NOMO-1 (cell line): Measurements from ENCODE around the gene OR2L3.
"Not testable (repeated sequence)": the region's sequence is repeated elsewhere in the genome, so short reads cannot be mapped to it uniquely, and the experiment has no call there.

Source experiments
- DNase-seq, 2 experiments: peaks; one replicate each; lab custom pipeline; 2025; ENCODE audit not compliant: unreplicated experiment in 2 of 2; lab: John Stamatoyannopoulos, UW

Gene OR2L3, protein sequence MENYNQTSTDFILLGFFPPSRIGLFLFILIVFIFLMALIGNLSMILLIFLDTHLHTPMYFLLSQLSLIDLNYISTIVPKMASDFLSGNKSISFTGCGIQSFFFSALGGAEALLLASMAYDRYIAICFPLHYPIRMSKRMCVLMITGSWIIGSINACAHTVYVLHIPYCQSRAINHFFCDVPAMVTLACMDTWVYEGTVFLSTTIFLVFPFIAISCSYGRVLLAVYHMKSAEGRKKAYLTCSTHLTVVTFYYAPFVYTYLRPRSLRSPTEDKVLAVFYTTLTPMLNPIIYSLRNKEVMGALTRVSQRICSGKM

DNA sequence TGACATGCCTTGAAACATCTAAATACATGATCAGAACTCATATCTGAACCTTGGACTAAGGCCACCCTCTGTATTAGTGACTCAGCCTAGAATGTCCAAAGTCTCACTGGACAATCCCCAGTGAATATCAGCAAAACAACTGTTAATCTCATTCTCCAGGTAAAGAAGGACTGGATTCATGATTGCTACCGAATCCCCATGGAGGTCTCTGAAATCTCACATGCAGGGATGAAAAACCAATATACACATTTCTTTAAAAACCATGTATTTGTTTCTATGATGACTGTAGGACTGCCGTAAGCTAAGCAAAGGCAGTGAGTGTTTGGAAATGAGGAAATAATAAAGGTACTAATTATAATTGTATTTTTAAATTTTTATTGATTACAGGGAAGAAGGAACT is at the start of gene OR2L3:
Gene OR2L3, plus strand, starts transcription at position 301 of the 400 bp plus-strand sequence. CDS start 13,846 bp downstream, outside the sequence.
- no peak for DNase-seq

DNA sequence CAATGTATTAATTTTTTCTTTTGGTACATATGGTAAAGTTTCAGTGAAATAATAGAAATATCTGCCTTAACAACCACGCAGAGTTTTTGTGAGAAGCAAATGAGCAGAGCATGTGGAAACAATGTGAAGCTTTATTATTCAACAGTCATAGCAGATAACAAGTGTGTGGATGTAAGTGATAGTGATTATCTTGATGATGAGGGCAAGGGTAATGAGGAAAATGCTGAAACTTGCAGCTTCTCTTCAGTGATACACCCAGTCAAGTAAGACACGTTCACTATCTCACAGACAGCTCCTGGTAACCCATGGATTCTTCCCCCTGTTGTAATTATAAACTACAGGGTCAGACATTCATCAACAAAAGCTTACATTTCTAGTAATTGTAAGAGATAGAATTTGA is 47.8 kb upstream of the OR2L3 start:
- DNase-seq: no peak

DNA sequence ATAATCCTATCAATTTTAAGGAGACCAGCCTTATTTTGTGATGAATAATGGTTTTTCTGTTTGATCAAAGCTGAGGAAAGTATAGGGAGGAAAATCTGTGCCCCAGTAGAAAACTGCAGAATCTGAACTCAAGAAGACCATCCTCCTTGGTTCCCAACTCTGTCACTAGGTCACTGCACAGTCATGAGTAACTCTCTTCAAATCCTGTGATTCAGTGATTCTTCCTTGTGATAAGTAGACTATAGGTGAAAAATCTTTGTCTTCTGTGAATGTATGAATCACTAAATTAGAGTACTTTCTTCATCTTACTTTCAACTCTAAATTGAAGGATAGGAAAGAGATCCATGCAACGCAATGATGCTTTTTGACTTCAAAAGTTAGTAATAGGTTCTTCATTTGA is 46.5 kb upstream of the OR2L3 start:
- no peak for DNase-seq

DNA sequence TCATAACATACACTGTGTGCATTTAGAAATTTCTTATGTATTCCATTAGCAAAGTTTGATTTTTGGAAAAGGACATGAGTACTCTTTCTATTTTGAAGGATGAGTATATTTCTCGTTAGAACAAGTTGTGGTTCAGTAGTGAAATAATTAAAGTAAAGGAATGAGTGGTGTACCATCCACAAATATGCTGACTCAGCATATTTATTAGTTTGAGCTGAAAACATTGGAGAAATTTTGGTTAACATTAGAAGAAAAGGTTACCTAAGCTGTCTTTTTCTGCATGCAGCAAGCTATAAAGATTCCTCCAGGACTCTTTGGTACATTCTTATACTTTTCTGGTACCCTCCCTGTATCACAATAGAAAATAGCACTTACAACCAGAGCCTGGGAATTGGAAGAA is 38.9 kb upstream of the OR2L3 start:
- DNase-seq: no peak

DNA sequence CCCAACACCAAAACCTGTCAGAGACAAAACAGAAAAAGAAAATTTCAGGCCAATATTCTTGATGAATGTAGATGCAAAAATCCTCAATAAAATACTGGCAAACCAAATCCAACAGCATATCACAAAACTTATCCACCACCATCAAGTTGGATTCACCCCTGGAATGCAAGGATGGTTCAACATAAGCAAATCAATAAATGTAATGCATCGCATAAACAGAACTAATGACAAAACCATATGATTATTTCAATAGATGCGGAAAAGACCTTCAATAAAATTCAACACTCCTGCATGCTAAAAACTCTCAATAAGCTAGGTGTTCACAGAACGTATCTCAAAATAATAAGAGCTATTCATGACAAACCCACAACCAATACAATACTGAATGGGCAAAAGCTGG is 37.0 kb upstream of the OR2L3 start:
- DNase-seq: no peak

DNA sequence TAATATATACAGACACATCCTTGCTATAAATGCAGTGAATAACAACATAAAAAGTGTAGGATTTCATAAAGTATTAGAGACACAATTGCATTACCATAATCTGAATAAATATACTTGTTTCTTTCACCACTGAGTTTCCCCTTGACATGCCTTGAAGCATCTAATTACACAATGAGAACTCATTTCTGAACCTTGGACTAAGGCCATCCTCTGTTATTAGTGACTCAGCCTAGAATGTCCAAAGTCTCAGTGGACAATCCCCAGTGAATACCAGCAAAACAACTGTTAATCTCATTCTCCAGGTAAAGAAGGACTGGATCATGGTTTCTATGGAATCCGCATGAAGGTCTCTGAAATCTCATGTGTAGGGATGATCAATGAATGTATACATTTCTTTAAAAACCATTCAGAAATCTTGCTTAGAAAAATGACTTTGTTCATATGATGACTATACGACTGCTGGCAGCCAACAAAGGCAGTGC is 33.4 kb upstream of the OR2L3 start, which contains the start of gene OR2L5:
Gene OR2L5, plus strand, starts transcription at position 432 of the 482 bp plus-strand sequence. CDS start 8,288 bp downstream, outside the sequence.
- no peak for DNase-seq

DNA sequence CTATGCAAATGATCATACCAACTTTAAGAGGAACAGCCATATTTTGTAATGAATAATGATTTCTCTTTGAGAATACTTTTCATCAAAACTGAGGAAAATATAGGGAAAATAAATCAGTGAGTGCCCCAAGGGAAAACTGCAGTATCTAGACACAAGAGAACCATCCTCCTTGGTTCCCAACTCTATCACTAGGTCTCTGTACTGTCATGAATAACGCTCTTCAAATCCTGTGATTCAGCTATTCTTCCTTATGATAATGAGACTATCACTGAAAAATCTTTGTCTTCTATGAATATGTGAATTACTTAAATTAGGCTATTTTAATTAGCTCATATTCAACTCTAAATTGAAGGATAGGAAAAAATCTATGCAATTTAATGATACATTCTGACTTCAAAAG is 30.8 kb upstream of the OR2L3 start:
- no peak for DNase-seq

DNA sequence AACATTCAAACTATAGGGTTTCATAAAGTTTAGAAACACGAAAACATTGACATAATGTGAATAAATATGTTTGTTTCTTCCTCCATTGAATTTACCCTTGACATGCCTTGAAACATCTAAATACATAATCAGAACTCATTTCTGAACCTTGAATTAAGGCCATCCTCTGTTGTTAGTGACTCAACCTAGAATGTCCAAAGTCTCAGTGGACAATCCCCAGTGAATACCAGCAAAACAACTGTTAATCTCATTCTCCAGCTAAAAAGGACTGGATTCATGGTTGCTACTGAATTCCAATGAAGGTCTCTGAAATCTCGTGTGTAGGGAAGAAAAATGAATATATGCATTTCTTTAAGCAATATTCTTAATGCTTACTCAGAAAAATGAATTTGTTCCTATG is 16.9 kb upstream of the OR2L3 start, which contains the start of gene OR2L2:
Gene OR2L2, plus strand, starts transcription at position 301 of the 400 bp plus-strand sequence. CDS start 8,198 bp downstream, outside the sequence.
- no peak for DNase-seq

DNA sequence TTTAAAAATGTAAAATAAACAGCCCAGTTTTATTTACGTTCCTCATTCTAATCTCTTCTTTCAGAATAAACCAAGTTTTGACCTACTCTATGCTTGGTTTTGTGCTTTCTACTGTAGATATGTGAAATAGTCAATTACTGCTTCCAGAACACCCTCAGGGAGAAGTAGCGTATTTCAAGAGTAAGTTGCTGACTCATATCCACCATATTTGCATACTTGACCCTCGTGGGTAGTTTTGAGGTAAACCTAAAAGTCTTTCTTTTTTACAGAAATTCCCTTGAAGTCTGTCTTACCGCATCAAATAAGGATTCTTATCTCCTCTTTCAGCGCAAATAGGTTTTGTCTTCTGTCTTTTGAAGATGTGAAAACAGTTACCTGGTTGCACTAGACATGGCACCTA is 1.4 kb upstream of the OR2L3 start:
- no peak for DNase-seq

DNA sequence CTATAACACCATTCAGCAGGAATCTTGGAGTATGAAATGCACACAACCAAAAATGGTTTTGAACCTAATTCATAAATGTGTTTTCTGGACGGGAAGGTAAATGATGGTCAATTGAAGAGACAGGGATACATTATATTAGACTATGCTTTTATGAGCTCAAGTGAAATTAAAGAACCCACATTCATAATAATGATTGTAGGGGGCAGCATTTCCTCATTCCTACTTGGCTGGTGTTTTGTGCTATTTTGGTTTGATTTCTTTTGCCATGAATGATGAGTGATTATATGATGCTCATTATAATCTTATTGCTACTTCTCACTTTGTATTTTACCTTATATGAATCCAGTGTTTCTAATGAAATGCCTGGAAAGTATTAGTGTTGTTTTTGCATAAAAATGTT is 372 bp downstream of the OR2L3 start:
- DNase-seq: no peak

DNA sequence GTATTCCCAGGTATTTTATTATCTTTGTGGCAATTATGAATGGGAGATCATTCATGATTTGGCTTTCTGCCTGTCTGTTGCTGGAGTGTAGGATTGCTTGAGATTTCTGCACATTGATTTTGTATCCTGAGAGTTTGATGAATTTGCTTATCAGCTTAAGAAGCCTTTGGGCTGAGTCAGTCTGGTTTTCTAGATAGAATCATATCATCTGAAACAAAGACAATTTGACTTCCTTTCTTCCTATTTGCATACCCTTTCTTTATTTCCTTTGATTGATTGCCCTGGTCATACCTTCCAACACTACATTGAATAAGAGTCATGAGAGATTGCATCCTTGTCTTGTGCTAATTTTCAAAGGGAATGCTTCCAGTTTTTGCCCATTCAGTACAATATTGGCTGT is 8.0 kb downstream of the OR2L3 start:
- no peak for DNase-seq

DNA sequence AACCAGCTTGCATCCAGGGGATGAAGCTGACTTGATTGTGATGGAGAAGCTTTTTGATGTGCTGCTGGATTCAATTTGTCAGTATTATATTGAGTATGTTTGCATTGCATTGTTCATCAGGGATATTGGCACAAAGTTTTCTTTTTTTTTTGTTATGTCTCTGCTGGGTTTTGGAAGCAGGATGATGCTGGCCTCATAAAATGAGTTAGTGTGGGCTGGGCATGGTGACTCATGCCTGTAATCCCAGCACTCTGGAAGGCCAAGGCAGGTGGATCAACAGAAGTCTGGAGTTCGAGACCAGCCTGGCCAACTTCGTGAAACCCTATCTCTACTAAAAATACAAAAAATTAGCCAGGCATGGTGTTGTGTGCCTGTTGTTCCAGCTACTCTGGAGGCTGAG is 8.6 kb downstream of the OR2L3 start:
- DNase-seq: no peak

DNA sequence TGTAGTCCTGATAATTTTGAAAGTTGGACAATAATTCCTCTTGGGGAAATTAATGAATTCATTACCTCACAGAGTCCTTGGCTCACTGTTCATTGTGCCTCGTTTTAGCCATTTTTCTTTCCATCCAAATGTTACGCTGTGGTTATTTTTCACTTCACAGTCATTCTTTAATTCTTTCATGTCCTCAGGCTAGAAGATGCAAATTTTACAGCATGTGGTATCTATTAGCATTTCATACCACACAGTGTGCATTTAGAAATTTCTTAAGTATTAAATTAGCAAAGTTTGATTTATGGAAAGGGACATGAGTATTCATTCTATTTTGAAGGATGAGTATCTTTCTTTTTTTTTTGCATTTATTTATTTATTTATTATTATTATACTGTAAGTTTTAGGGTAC is 18.4 kb downstream of the OR2L3 start:
- no peak for DNase-seq

DNA sequence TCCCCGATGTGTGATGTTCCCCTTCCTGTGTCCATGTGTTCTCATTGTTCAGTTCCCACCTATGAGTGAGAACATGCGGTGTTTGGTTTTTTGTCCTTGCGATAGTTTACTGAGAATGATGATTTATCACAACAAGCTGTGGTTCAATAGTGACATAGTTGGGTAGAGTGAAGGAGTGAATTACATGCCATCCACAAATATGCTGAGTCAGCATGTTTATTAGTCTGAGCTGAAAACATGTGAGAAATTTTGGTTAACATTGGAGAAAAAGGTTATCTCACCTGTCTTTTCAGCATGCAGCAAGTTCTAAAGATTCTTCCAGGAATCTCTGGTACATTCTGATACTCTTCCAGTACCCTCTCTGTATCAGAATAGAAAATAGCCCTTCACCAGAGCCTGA is 19.0 kb downstream of the OR2L3 start:
- DNase-seq: no peak

DNA sequence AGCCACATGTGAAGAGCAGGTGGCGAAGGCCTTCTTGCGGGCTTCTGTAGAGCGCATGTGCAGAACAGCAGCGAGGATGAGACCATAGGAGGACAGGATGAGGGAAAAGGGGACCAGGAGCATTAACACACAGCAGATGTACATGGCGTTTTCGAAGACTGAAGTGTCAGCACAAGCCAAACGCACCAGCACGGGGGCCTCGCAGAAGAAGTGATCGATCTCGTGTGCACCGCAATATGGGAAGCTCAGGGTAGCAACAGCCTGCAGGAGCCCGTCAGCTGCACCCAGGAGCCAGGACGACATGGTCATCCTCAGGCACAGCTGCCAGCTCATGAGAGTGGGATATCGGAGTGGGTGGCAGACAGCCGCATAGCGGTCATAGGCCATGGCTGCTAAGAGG is 37.2 kb downstream of the OR2L3 start:
- DNase-seq: not testable (repeated sequence)

DNA sequence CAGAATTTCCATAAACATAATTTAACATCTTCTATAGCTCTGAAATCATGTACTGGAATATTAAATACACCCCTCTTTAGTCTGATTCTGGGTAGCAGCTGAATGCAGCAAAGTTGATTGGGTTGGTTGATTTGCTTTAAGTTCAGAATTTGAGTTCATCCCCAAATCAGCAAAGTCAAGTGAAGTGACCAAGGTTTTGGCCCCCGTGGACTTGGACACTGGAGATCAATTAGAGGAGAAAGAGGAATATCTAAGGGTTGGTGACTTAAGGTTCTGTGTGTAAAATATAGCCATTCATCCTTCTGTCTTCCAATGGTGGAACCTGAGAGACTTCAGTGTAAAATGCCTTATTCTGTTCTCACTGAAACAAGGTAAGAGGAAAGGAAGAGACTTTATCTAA is 48.2 kb downstream of the OR2L3 start, which contains the start of gene OR2L13:
Gene OR2L13, plus strand, starts transcription at position 301 of the 400 bp plus-strand sequence. CDS start 4,192 bp downstream, outside the sequence.
- no peak for DNase-seq

DNA sequence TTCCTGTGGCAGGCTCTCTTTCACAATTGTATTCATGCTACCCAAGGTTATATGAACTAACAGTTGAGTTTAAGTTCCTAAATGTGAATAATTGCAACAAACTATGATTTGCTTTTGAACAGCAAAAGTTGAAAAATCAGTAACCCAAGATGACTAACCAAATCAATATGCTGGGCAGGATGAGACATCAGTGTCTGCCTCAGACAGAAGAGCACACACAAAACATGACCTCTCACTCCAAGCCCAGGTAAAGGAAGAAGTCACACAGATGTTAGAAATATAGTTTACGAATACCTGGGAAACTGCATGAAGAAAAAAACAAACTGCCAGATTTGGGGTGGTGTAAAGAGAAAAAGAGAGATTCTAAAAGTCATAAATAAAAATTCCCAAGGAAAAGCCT is 51.9 kb downstream of the OR2L3 start:
- no peak for DNase-seq

DNA sequence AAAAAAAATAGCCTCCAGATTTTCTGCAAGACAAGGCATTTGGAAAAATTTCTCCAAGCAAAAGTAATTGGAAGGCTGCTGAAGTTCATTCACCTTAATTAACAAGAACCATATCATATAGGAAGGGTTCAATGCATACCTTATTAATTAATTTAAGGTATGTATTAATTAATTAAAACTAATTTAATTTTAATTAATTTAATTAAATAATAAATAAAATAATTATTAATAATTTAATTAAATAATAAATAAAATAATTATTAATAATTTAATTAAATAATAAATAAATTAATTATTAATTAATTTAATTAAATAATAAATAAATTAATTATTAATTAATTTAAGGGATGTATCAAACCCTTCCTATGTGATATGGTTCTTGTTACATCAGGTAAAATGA is 56.2 kb downstream of the OR2L3 start:
- DNase-seq: no peak

DNA sequence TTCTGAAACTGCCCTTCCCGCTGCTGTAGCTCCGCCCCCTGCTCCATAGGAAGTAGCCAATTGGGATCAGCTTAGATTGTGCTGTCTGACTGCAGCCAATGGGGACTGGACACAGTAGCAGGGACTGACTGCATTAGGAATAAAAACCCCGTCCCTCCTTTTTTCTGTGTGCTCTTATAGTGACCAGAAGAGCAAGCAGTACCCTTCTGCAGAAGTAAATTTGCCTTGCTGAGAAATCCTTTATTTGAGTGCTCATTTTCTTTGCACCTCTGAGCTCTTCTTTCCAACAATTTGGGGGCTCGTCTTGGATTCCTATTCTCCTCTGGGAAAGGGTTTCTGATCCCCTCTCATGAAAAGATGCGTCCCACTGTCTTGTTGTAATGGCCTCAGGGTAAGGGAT is 64.5 kb downstream of the OR2L3 start:
- no peak for DNase-seq
